ENCODE data around the gene ZNF219.

DNA sequence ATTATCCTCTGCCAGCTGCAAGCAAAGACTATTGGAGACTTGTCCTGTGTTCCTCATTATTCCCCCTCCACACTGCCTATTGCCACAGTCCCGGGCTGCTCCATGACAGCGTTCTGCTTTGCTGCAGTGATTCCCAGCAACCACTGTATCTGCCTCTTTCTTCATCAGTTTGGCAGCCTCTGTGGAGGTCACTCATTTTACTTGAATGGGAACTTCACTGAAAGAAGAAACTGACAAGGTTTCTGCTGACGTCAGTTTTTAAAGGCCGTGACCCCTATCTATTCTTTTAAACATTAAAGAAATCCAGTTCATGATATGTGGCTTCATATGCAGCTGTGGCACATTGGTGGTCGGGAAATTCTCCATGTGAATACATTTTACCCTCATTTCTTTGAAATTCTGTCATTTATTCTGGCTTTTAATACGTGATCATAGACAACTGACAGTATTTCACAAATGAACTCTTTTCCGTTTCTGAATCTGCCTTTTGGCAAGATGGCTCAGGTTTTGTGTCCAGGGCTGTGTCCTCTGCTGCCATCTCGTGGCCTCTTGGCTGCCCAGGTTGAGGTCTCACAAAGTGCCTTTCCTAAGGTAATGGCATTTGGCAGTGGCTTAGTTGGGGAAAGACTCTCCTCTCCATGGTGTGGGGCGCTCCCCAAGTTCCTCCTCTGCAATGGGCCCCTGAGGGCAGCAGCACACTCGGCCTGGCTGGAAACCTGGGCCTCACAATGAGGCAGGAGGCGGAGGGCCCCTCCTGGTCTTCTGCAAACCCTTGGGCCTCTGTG lies 8.2 kb upstream of the ZNF219 start:
- peak; percentile 92 for TF ChIP-seq CTCF (IDR thresholded peaks at IDR 0.05)
- TF ChIP-seq, protein P1, sequence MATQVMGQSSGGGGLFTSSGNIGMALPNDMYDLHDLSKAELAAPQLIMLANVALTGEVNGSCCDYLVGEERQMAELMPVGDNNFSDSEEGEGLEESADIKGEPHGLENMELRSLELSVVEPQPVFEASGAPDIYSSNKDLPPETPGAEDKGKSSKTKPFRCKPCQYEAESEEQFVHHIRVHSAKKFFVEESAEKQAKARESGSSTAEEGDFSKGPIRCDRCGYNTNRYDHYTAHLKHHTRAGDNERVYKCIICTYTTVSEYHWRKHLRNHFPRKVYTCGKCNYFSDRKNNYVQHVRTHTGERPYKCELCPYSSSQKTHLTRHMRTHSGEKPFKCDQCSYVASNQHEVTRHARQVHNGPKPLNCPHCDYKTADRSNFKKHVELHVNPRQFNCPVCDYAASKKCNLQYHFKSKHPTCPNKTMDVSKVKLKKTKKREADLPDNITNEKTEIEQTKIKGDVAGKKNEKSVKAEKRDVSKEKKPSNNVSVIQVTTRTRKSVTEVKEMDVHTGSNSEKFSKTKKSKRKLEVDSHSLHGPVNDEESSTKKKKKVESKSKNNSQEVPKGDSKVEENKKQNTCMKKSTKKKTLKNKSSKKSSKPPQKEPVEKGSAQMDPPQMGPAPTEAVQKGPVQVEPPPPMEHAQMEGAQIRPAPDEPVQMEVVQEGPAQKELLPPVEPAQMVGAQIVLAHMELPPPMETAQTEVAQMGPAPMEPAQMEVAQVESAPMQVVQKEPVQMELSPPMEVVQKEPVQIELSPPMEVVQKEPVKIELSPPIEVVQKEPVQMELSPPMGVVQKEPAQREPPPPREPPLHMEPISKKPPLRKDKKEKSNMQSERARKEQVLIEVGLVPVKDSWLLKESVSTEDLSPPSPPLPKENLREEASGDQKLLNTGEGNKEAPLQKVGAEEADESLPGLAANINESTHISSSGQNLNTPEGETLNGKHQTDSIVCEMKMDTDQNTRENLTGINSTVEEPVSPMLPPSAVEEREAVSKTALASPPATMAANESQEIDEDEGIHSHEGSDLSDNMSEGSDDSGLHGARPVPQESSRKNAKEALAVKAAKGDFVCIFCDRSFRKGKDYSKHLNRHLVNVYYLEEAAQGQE (IDR thresholded peaks at IDR 0.05; ENCODE audit: insufficient read depth in 1 of 2, low read depth in 2 of 2, low read length in 1 of 2): no peak
- no peak for TF ChIP-seq POLR2AphosphoS5 (IDR thresholded peaks at IDR 0.05; ENCODE audit: low read depth, low read length)

Data from Panc1 (cell line).